Ovary (tissue), 3 donors: Measurements from ENCODE around the gene DISC1.

Source experiments
- POLR2A ChIP-seq: fragments of 450-650 bp; IDR thresholded peaks from one replicate; pipeline ENCODE4 v1.6.1; 2017; ENCODE audit warnings: antibody characterized with exemption, mild to moderate bottlenecking, moderate library complexity
- TF ChIP-seq, protein P1 (sequence below), 3 donors: fragments of 450-650 bp in 2 of 3; fragments of 200-600 bp in 1 of 3; IDR thresholded peaks; one replicate each; pipeline versions ENCODE4 v1.5.1 to v1.8.0; 2016 to 2022; ENCODE audit warnings: antibody characterized with exemption in 3 of 3, mild to moderate bottlenecking in 1 of 3
- donor health status: DM: no; HTN: no; CAD: no.

DNA sequence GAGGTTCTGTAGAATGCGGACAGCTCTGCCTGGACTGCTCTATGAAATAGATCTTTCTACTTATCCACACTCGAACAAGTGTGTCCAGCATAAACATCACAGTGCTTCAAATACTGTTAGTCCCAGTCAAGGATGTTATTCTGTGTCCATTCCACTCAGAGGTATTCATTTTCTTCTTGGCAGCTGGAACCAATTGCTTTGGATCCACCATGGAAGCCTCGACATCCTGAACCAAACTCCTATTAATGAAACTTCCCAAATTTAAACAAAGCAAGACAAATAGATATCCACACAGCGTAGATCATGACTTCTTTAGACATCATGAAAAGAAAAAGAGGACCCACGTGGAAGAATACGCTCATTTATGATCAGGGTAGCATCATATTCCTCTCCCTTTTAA lies 95.8 kb downstream of the DISC1 start:
- TF ChIP-seq POLR2A = no peak
- TF ChIP-seq, protein P1, sequence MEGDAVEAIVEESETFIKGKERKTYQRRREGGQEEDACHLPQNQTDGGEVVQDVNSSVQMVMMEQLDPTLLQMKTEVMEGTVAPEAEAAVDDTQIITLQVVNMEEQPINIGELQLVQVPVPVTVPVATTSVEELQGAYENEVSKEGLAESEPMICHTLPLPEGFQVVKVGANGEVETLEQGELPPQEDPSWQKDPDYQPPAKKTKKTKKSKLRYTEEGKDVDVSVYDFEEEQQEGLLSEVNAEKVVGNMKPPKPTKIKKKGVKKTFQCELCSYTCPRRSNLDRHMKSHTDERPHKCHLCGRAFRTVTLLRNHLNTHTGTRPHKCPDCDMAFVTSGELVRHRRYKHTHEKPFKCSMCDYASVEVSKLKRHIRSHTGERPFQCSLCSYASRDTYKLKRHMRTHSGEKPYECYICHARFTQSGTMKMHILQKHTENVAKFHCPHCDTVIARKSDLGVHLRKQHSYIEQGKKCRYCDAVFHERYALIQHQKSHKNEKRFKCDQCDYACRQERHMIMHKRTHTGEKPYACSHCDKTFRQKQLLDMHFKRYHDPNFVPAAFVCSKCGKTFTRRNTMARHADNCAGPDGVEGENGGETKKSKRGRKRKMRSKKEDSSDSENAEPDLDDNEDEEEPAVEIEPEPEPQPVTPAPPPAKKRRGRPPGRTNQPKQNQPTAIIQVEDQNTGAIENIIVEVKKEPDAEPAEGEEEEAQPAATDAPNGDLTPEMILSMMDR (IDR thresholded peaks at IDR 0.05) = no peak
